GM12873 (cell line): ENCODE results near the gene TESK1.

Experiments used
- TF ChIP-seq, protein P1 (sequence below): IDR thresholded peaks from 2 replicates; pipeline ENCODE4 v1.5.1; 2012; ENCODE audit warnings: low read depth, mild to moderate bottlenecking, moderate library complexity, low read length, control low read depth; ENCODE audit not compliant: insufficient read depth; ENCODE audit errors: missing control alignments

Gene TESK1

GRCh38 chr9:35561468-35562261 lies 43.4 kb upstream of the TESK1 start:
- TF ChIP-seq, protein P1, sequence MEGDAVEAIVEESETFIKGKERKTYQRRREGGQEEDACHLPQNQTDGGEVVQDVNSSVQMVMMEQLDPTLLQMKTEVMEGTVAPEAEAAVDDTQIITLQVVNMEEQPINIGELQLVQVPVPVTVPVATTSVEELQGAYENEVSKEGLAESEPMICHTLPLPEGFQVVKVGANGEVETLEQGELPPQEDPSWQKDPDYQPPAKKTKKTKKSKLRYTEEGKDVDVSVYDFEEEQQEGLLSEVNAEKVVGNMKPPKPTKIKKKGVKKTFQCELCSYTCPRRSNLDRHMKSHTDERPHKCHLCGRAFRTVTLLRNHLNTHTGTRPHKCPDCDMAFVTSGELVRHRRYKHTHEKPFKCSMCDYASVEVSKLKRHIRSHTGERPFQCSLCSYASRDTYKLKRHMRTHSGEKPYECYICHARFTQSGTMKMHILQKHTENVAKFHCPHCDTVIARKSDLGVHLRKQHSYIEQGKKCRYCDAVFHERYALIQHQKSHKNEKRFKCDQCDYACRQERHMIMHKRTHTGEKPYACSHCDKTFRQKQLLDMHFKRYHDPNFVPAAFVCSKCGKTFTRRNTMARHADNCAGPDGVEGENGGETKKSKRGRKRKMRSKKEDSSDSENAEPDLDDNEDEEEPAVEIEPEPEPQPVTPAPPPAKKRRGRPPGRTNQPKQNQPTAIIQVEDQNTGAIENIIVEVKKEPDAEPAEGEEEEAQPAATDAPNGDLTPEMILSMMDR, result no peak

DNA sequence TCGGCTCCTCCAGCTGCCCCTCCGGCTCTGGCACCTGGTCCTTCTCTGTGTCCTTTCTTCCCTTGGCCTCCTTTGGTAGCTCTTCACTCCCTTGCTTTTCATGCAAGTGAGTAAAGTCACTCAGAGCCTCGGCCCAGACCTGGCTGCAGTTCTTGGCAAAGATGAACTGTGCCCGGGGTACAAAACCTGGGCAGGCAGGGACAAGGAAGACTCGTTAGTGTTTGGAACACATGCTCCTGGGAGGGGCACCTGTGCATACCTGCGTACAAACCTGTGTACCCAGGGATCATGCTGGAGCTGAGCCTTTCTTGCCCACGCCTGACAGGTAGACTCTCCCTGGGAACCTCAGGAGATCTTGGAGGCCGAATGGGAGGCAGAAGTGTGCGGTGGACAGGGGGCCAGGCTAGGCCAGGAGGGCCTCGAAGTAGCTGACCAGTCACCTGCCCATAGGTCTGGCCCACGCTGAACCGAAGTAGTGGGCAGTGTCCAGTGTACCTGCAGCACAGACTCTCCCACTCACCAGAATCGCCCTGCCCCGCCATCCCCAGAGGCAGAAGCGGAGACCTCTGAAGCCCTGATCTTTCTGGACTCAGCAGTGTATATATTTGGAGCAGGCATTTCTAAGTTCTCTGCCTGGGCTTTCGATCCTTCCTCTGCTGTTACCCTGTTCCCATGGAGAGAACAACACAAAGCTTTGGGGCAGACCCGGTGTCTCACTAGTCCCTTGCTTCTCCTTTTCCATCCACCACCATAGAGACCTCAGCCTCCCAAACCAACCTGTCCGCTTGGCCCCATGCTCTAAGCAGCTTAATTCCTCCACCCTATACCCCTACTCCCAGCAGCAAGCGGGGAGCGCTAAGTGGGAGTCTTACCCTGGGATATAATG lies 41.9 kb upstream of the TESK1 start:
- TF ChIP-seq, protein P1, result no peak

GRCh38 chr9:35563791-35564197 lies 41.3 kb upstream of the TESK1 start:
- TF ChIP-seq, protein P1, result no peak

DNA sequence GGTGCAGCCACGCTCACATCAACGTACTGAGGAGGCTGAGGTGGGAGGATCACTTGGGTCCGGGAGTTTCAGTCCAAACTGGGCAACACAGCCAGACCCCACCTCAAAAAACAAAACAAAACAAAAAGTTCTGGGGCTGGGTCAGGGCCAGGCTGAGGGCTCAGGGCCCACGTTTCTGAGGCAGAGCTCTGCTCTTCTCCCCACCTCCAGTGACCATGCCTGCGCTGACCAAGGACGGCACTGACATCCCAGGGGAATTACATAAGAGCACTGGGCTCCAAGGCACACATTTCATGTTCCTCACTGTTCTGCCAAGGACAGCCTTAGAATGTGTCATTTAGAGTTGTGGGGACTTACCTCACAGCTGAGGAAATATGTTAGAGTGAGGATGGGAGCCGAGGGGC lies 40.4 kb upstream of the TESK1 start:
- TF ChIP-seq, protein P1, result no peak

- TF ChIP-seq, protein P1, result peak; percentile 4
Measured at GRCh38 chr9:35566417-35566816, 38.6 kb upstream of the TESK1 start.

DNA sequence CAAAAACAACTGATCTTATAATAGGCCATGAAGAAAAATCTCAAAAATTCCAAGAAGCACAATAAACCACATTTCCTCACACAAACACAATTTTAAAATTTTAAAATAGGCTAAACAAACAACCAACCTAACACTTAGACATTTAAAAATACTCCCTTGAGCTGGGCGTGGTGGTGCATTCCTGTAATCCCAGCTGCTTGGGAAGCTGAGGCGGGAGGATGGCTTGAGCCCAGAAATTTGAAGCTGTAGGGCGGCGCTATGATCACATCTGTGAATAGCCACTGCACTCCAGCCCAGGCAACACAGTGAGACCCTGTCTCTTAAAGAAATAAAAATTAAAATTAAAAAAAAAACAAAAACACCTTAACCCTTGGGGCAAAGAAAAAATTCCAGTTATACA lies 36.9 kb upstream of the TESK1 start:
- TF ChIP-seq, protein P1, result no peak

DNA sequence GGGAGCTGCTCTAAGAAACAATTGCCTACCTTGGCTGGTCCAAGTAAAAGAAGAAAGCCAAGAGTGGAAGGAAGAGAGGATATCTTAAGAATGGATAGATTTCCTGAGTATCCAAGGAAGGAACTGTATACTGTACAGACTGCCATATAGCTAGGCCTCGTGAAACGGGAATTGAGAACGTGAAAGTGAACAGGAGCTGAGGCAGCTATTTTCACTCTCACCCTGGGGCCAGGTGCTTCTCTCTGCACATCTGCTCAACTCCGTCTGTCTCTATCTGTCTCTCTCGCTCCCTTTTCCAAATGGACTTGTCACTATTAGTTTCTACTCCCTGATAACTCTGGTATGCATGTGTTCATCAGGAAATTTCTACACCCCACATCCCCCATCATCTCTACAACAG lies 35.9 kb upstream of the TESK1 start:
- TF ChIP-seq, protein P1, result no peak
